Small intestine (tissue), 7 donors: ENCODE data around the gene RTP5. TPM values are rescaled to one million over a fixed set of nuclear protein-coding genes. Genes with fewer than 3 reads are reported as not detected.
"Not testable (repeated sequence)": the region's sequence is repeated elsewhere in the genome, so short reads cannot be mapped to it uniquely, and the experiment has no call there.

ENCODE experiments used
- DNase-seq, 2 donors: peaks; one replicate each; pipeline versions ENCODE4 v3.0.0 to v3.0.0-alpha.2; 2013
- FAIRE-seq: peaks from 2 replicates; lab custom pipeline; 2012; peaks lifted over from hg19 to GRCh38; lab: Jason Lieb, UNC
- H3K27ac ChIP-seq, 3 donors: one replicate each; pipeline ENCODE4 v1.5.1; 2013; ENCODE audit warnings: low read length in 2 of 3, mild to moderate bottlenecking in 2 of 3, control low read depth in 1 of 3, inconsistent platforms in 1 of 3, low read depth in 1 of 3, moderate library complexity in 1 of 3
- H3K27me3 ChIP-seq, 3 donors: one replicate each; pipeline ENCODE4 v1.6.1; 2013; ENCODE audit warnings: low read length in 3 of 3, inconsistent platforms in 1 of 3; ENCODE audit not compliant: control insufficient read depth in 3 of 3, insufficient read depth in 3 of 3
- H3K36me3 ChIP-seq, 3 donors: one replicate each; pipeline ENCODE4 v1.6.1; 2013; ENCODE audit warnings: low read length in 3 of 3, inconsistent platforms in 1 of 3, low read depth in 1 of 3, mild to moderate bottlenecking in 1 of 3, moderate library complexity in 1 of 3; ENCODE audit not compliant: control insufficient read depth in 3 of 3, insufficient read depth in 2 of 3
- H3K4me1 ChIP-seq, 3 donors: one replicate each; pipeline ENCODE4 v1.6.1; 2013; ENCODE audit warnings: low read length in 2 of 3, inconsistent platforms in 1 of 3, low read depth in 1 of 3, mild to moderate bottlenecking in 1 of 3, moderate library complexity in 1 of 3; ENCODE audit not compliant: control insufficient read depth in 3 of 3, insufficient read depth in 2 of 3
- H3K4me3 ChIP-seq, 3 donors: one replicate each; pipeline ENCODE4 v1.5.1; 2013; ENCODE audit warnings: low read length in 3 of 3, control low read depth in 1 of 3, inconsistent platforms in 1 of 3, low read depth in 1 of 3, mild to moderate bottlenecking in 1 of 3, moderate library complexity in 1 of 3
- H3K9me3 ChIP-seq, 2 donors: one replicate each; pipeline ENCODE4 v1.6.1; 2013; ENCODE audit warnings: low read depth in 1 of 2, low read length in 1 of 2; ENCODE audit not compliant: control insufficient read depth in 2 of 2, insufficient read depth in 1 of 2
- whole genome bisulfite sequencing, 3 donors: extraction: QIAGEN DNeasy Blood & Tissue Kit; methylation state at CpG; one replicate each; pipeline ENCODE4 v1.1.7; 2013; 5-methylcytosine and 5-hydroxymethylcytosine counted together
- polyA plus RNA-seq, 4 donors: library from polyadenylated mRNA; stranded (reverse) in 3 of 4; unstranded in 1 of 4; fragments of 200-250 nt in 3 of 4; fragments of 120-200 nt in 1 of 4; gene quantifications; one replicate each; pipeline versions ENCODE4 v1.2.1 to v1.2.3, GENCODE V29; 2013
- donor health status: healthy with polysubstance abuse.
- donor health status: control.
- donor health status: control.
- donor health status: Bipolar disorder and iron deficiency.
- donor health status: healthy.

The RTP5 gene
- polyA plus RNA-seq, 4 donors = 0.04 TPM; not detected in 3

DNA sequence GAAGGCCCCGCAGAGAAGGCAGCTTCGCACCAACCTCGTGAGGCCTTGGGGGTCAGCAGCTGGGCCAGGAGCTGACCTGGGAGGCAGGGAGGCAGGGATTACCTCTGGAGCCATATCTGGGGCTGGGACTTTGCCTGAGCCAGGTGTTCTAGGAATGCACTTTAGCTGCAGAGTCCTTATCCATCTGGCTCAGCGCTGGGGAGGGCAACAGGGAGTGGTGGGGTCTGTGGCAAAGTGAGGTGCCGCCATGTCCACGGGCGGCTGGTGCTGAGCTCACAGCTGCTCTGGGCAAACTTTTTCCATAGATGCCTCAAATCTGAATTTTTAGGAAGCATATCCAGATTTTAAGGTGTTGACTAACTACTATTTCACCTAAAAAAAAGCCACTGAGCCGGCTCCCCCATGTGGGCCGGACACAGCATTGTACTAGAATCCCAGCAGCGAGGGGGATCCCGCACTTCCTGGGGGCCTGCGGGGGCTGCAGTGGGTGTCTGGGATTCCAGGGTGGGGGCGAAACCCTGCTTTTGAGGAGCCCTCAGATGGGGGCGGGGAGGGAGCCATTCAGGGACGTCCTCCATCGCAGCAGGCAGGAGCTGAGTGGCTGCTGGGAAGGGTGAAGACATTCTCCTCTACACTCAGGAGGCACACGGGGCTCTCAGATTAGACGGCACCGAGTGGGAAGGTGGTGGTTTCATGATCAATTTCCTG, 34.6 kb downstream of the RTP5 start:
- Histone ChIP-seq H3K4me3 (no peak overlapping the region), H3K36me3 (no peaks in the 10 kb centered on the region), H3K4me1 (no peaks in the 10 kb centered on the region), H3K27ac (no peak overlapping the region), H3K9me3 (no peaks in the 10 kb centered on the region), H3K27me3 (no peaks in the 10 kb centered on the region)
- WGBS, 3 donors = 87 to 89% (median 88%) methylated on average over 17 to 19 of the region's 19 CpGs
- FAIRE-seq (no peak), DNase-seq (no peak)

DNA sequence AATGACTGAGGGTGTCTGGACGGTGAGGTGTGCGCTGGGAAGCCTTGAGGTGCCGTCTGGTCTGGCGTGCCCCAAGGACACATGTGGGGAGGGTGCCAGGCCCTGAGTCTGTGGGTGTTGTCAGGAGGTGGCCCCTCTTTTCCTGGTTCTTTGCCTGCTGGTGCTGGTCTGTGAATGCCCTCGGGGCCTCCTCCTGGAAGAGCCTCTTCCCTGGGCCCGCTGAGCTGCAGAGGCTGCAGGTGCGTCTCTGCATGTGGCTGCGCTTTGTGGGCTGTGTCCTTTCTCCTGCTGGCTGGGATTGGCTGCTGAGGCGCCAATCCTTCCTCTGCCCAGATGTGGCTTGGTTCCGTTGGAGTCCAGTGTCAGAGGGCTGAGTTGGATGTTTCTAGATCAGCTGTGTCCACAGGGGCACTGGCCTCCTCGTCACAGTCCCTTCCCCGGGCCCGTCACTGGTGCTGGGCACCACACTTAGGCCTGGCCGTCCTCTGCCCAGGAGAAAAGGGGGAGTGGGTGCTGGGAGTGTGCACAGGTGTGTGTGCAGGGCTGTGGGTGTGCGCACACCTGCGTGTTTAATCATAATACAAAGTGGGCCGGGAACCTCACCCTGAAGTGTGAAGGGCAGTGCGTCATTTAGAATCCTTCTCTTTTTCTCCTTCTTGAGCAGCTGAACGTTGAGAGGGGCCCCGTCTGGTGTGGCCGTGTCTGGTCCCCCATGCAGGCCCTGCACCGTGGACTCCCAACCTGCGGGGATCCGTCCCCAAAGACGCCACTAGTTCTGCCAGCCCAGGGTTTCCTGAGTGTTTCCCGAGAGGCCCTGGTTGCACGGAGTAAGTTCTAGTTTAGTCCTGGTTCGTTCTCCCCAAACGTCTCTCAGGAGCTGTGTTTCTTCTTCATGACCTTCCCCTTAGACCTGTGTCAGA, 35.5 kb downstream of the RTP5 start:
- 82 to 90% (median 88%) methylated on average over 27 to 29 of the region's 29 CpGs for WGBS, 3 donors
- FAIRE-seq (no peak), DNase-seq (no peak)
- H3K36me3 ChIP-seq = no peaks in the 10 kb centered on the region
- no peaks in the 10 kb centered on the region for H3K27me3 ChIP-seq
- no peaks in the 10 kb centered on the region for H3K4me1 ChIP-seq
- H3K4me3 ChIP-seq = no peak overlapping the region
- no peaks in the 10 kb centered on the region for H3K9me3 ChIP-seq
- H3K27ac ChIP-seq = no peak overlapping the region

- 81 to 85% (median 84%) methylated on average over 14 of the region's 14 CpGs for WGBS, 3 donors
- Histone ChIP-seq H3K9me3 (no peaks in the 10 kb centered on the region), H3K27me3 (no peaks in the 10 kb centered on the region), H3K4me3 (no peak overlapping the region), H3K27ac (no peak overlapping the region), H3K4me1 (no peaks in the 10 kb centered on the region), H3K36me3 (peaks cover 0 to 3% (median 0%) of the 10 kb centered on the region in 3 donors)
- FAIRE-seq (no peak), DNase-seq (peak in 1 of 2 donors; percentile 43)
Observed at GRCh38 chr2:241905716-241906377, 36.3 kb downstream of the RTP5 start.

DNA sequence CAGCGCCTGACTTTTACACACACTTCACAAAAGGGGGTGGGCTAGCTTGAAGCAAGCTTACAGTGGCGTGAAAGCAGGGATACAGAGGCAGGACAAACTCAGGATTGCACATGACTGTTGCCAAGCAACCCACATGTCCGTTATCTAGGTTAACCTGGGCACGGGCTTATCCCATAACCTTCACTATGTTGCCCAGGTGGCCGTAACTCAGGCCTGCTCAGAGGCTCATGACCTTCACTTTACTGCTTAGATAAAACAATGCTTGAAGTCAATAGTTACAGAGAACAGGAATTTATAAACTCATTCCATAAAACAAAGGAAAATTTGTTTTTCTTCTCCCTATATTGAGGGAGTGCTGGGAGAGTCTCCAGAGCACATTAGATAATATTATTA, 36.8 kb downstream of the RTP5 start:
- not testable (repeated sequence) for H3K36me3 ChIP-seq, FAIRE-seq, H3K4me1 ChIP-seq, DNase-seq, H3K9me3 ChIP-seq, H3K27me3 ChIP-seq, H3K4me3 ChIP-seq, H3K27ac ChIP-seq
- 73 to 86% (median 80%) methylated on average over 5 of the region's 5 CpGs for WGBS, 3 donors

GRCh38 chr2:241906826-241907570, 37.5 kb downstream of the RTP5 start:
- Histone ChIP-seq H3K9me3 (no peaks in the 10 kb centered on the region), H3K27me3 (no peaks in the 10 kb centered on the region), H3K36me3 (peaks cover 0 to 3% (median 0%) of the 10 kb centered on the region in 3 donors), H3K4me3 (no peak overlapping the region), H3K4me1 (no peaks in the 10 kb centered on the region), H3K27ac (no peak overlapping the region)
- FAIRE-seq = no peak
- DNase-seq = no peak
- 88 to 91% (median 89%) methylated on average over 18 of the region's 18 CpGs for whole genome bisulfite sequencing, 3 donors

DNA sequence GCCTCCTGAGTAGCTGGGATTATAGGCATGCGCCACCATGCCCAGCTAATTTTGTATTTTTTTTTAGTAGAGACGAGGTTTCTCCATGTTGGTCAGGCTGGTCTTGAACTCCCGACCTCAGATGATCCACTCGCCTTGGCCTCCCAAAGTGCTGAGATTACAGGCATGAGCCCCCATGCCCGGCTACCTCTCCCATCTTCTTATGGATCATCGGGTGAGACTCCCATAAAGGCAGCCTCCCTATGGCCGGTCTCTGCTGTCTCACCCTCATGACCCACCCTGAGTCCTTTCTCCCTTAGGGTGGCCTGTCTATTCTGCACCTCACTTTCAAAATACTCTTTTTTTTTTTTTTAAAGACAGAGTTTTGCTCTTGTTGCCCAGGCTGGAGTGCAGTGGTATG, 38.3 kb downstream of the RTP5 start:
- not testable (repeated sequence) for H3K9me3 ChIP-seq, DNase-seq, H3K4me3 ChIP-seq, H3K27ac ChIP-seq, H3K4me1 ChIP-seq, H3K27me3 ChIP-seq, H3K36me3 ChIP-seq, FAIRE-seq
- WGBS, 3 donors = 91 to 94% (median 92%) methylated on average over 7 of the region's 7 CpGs

- no peak for DNase-seq
- WGBS, 3 donors = 82 to 90% (median 85%) methylated on average over 26 of the region's 26 CpGs
Observed at GRCh38 chr2:241908686-241909420, 39.3 kb downstream of the RTP5 start.

More at GRCh38 chr2:241908686-241909420, 39.3 kb downstream of the RTP5 start:
- no peak for FAIRE-seq
- no peaks in the 10 kb centered on the region for H3K4me1 ChIP-seq
- no peak overlapping the region for H3K27ac ChIP-seq
- H3K36me3 ChIP-seq = peaks cover 0 to 3% (median 0%) of the 10 kb centered on the region in 3 donors
- no peaks in the 10 kb centered on the region for H3K27me3 ChIP-seq
- H3K4me3 ChIP-seq = no peak overlapping the region
- peaks cover 0 to 9% of the 10 kb centered on the region in 2 donors for H3K9me3 ChIP-seq
